Measurements from ENCODE around the gene MOCS1.

The MOCS1 gene

DNA sequence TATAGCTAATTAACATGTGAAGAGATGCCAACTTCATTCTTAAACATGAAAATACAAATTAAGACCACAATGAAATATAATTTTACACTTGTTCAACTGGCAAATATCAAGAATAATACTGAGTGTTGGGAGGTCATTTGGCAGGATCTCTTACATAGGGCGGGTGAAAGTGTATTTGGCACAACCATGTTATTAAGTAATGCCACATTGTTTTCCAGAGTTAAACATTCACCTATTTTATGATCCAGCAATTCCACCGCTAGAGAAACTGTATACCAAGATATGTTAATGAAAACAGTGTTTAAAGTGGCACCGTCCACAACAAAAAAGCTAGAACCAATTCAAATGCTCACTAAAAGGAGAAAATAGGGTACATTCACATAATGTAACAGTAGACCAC, 14.1 kb downstream of the MOCS1 start:
- Histone ChIP-seq H3K27me3 (ENCODE audit: low read depth, low read length) (no peaks in the 10 kb centered on the region), H3K4me3 (ENCODE audit: low read length) (no peak overlapping the region), H3K9ac (ENCODE audit: low read length) (no peak overlapping the region), H3K27ac (ENCODE audit: low read length) (no peak overlapping the region), H3K9me3 (ENCODE audit: insufficient read depth, low read length) (no peaks in the 10 kb centered on the region), H2AFZ (ENCODE audit: low read depth, low read length) (no peak overlapping the region), H3K79me2 (ENCODE audit: low read length) (no peaks in the 10 kb centered on the region), H4K20me1 (ENCODE audit: insufficient read depth, low read length) (no peaks in the 10 kb centered on the region), H3K4me2 (ENCODE audit: low read length) (no peak overlapping the region), H3K4me1 (ENCODE audit: low read length) (no peaks in the 10 kb centered on the region), H3K36me3 (replicated peaks; ENCODE audit: low read depth, low read length) (no peaks in the 10 kb centered on the region)
- no peak for TF ChIP-seq EZH2phosphoT487 (IDR thresholded peaks at IDR 0.05; ENCODE audit: low read depth)
- TF ChIP-seq, protein P1, sequence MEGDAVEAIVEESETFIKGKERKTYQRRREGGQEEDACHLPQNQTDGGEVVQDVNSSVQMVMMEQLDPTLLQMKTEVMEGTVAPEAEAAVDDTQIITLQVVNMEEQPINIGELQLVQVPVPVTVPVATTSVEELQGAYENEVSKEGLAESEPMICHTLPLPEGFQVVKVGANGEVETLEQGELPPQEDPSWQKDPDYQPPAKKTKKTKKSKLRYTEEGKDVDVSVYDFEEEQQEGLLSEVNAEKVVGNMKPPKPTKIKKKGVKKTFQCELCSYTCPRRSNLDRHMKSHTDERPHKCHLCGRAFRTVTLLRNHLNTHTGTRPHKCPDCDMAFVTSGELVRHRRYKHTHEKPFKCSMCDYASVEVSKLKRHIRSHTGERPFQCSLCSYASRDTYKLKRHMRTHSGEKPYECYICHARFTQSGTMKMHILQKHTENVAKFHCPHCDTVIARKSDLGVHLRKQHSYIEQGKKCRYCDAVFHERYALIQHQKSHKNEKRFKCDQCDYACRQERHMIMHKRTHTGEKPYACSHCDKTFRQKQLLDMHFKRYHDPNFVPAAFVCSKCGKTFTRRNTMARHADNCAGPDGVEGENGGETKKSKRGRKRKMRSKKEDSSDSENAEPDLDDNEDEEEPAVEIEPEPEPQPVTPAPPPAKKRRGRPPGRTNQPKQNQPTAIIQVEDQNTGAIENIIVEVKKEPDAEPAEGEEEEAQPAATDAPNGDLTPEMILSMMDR (IDR thresholded peaks at IDR 0.05; ENCODE audit: low read depth, low read length), result no peak

DNA sequence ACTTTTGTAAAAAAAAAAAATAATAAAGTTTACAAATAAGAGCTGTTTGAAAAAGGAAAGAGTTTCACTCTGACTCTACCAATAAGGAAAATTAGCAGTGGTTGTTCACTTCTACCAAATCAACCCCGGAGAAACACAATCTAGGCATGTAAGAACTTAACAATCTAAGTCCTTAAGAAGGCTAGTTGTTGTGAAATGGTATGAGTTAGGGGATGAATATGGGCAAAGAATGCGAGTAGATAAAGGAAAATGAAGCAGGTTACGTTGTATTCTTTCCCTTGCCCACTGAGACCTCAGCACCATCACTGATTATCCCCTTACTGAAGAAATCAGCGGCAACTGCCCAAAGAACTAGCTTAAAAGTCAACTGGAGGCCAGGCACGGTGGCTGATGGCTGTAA, 15.4 kb downstream of the MOCS1 start:
- Histone ChIP-seq H2AFZ (ENCODE audit: low read depth, low read length) (no peak overlapping the region), H3K4me1 (ENCODE audit: low read length) (no peaks in the 10 kb centered on the region), H3K9ac (ENCODE audit: low read length) (no peak overlapping the region), H3K79me2 (ENCODE audit: low read length) (no peaks in the 10 kb centered on the region), H3K27me3 (ENCODE audit: low read depth, low read length) (no peaks in the 10 kb centered on the region), H3K4me3 (ENCODE audit: low read length) (no peak overlapping the region), H3K27ac (ENCODE audit: low read length) (no peak overlapping the region), H3K4me2 (ENCODE audit: low read length) (no peak overlapping the region), H3K36me3 (replicated peaks; ENCODE audit: low read depth, low read length) (no peaks in the 10 kb centered on the region), H4K20me1 (ENCODE audit: insufficient read depth, low read length) (no peaks in the 10 kb centered on the region), H3K9me3 (ENCODE audit: insufficient read depth, low read length) (no peaks in the 10 kb centered on the region)
- TF ChIP-seq, protein P1 (IDR thresholded peaks at IDR 0.05; ENCODE audit: low read depth, low read length), result no peak
- TF ChIP-seq EZH2phosphoT487 (IDR thresholded peaks at IDR 0.05; ENCODE audit: low read depth), result no peak

DNA sequence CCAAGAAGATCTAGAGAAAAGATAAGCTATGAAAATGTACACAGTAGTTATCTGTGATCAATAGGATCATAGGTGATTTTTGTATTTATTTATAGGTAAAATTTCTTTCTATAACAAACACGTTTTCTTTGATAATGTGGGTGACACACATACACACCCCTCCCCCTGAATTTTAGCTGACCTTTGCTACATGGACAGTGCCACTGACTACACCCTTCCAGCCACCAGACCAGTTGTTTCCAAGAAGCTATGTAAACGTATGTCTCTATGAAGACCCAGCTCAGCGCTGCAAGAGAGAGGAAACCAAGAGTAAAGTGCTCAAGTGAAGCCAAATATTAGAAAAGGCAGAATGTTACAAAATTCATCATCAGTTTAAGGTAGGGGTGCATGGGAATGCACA, 16.3 kb downstream of the MOCS1 start:
- Histone ChIP-seq H2AFZ (ENCODE audit: low read depth, low read length) (no peak overlapping the region), H3K36me3 (replicated peaks; ENCODE audit: low read depth, low read length) (no peaks in the 10 kb centered on the region), H3K4me2 (ENCODE audit: low read length) (no peak overlapping the region), H3K79me2 (ENCODE audit: low read length) (no peaks in the 10 kb centered on the region), H3K4me3 (ENCODE audit: low read length) (no peak overlapping the region), H3K27ac (ENCODE audit: low read length) (no peak overlapping the region), H3K4me1 (ENCODE audit: low read length) (no peaks in the 10 kb centered on the region), H3K9ac (ENCODE audit: low read length) (no peak overlapping the region), H3K27me3 (ENCODE audit: low read depth, low read length) (no peaks in the 10 kb centered on the region), H3K9me3 (ENCODE audit: insufficient read depth, low read length) (no peaks in the 10 kb centered on the region), H4K20me1 (ENCODE audit: insufficient read depth, low read length) (no peaks in the 10 kb centered on the region)
- TF ChIP-seq EZH2phosphoT487 (IDR thresholded peaks at IDR 0.05; ENCODE audit: low read depth), result no peak

DNA sequence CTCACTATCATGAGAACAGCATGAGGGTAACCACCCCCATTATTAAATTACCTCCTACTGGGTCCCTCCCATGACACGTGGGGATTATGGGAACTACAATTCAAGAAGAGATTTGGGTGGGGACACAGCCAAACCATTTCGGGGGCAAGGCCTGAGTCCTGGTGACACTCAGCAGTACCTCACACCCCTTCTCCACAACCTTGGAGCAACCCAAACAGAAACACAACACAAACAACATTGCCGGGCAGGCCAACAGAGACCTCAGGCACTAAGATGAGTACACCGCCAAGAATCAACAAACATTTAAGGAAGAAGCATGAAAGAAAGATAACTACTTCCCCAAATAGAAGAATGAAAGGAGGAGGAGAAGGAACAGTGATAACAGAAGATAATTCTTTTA, 16.9 kb downstream of the MOCS1 start:
- no peaks in the 10 kb centered on the region for H3K79me2 ChIP-seq (ENCODE audit: low read length)
- H3K9ac ChIP-seq (ENCODE audit: low read length), result no peak overlapping the region
- no peak overlapping the region for H3K4me2 ChIP-seq (ENCODE audit: low read length)
- H3K36me3 ChIP-seq (replicated peaks; ENCODE audit: low read depth, low read length), result no peaks in the 10 kb centered on the region
- no peak overlapping the region for H3K27ac ChIP-seq (ENCODE audit: low read length)
- no peak for TF ChIP-seq EZH2phosphoT487 (IDR thresholded peaks at IDR 0.05; ENCODE audit: low read depth)
- TF ChIP-seq, protein P1 (IDR thresholded peaks at IDR 0.05; ENCODE audit: low read depth, low read length), result no peak
- H4K20me1 ChIP-seq (ENCODE audit: insufficient read depth, low read length), result no peaks in the 10 kb centered on the region
- H2AFZ ChIP-seq (ENCODE audit: low read depth, low read length), result no peak overlapping the region
- H3K9me3 ChIP-seq (ENCODE audit: insufficient read depth, low read length), result no peaks in the 10 kb centered on the region
- no peaks in the 10 kb centered on the region for H3K4me1 ChIP-seq (ENCODE audit: low read length)
- no peak overlapping the region for H3K4me3 ChIP-seq (ENCODE audit: low read length)
- no peaks in the 10 kb centered on the region for H3K27me3 ChIP-seq (ENCODE audit: low read depth, low read length)

DNA sequence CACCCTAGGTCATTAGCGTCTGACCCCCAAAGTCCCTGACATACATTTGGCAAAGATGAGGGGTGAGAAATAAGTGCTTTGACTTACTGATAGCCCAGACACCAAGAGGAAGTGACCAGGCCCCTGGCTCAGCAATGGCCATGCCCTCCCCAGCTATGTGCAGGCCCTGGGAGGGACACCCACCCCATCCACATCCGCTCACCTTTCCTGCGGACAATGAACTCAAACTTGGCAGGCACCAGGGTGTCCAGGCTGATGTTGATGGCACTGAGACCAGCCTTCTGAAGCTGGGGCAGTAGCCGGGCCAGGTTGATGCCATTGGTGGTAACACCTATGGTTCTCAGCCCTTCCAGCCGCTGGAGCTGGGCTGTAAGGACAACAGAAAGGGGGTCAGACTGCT, 18.4 kb downstream of the MOCS1 start:
- TF ChIP-seq EZH2phosphoT487 (IDR thresholded peaks at IDR 0.05; ENCODE audit: low read depth), result no peak
- TF ChIP-seq, protein P1 (IDR thresholded peaks at IDR 0.05; ENCODE audit: low read depth, low read length), result no peak

More for the DNA sequence above, 18.4 kb downstream of the MOCS1 start:
- no peaks in the 10 kb centered on the region for H3K79me2 ChIP-seq (ENCODE audit: low read length)
- H3K27ac ChIP-seq (ENCODE audit: low read length), result no peak overlapping the region
- H3K4me3 ChIP-seq (ENCODE audit: low read length), result no peak overlapping the region
- H4K20me1 ChIP-seq (ENCODE audit: insufficient read depth, low read length), result no peaks in the 10 kb centered on the region
- no peak overlapping the region for H2AFZ ChIP-seq (ENCODE audit: low read depth, low read length)
- H3K9ac ChIP-seq (ENCODE audit: low read length), result no peak overlapping the region
- H3K27me3 ChIP-seq (ENCODE audit: low read depth, low read length), result no peaks in the 10 kb centered on the region
- no peak overlapping the region for H3K4me2 ChIP-seq (ENCODE audit: low read length)
- no peaks in the 10 kb centered on the region for H3K4me1 ChIP-seq (ENCODE audit: low read length)
- H3K9me3 ChIP-seq (ENCODE audit: insufficient read depth, low read length), result no peaks in the 10 kb centered on the region
- H3K36me3 ChIP-seq (replicated peaks; ENCODE audit: low read depth, low read length), result no peaks in the 10 kb centered on the region

Data from OCI-LY3 (cell line).